ENCODE data around the gene LMO7.

The LMO7 gene

GRCh38 chr13:75841905-75842304 is 205.8 kb downstream of the LMO7 start:
- no peak for DNase-seq (ENCODE audit: low read depth in 2 of 2)

GRCh38 chr13:75843074-75843473 is 206.9 kb downstream of the LMO7 start:
- DNase-seq (ENCODE audit: low read depth in 2 of 2), result no peak

GRCh38 chr13:75843991-75844390 is 207.9 kb downstream of the LMO7 start:
- no peak for DNase-seq (ENCODE audit: low read depth in 2 of 2)

- no peak for DNase-seq (ENCODE audit: low read depth in 2 of 2)
Measured at GRCh38 chr13:75847588-75847987, 211.5 kb downstream of the LMO7 start.

- no peak for DNase-seq (ENCODE audit: low read depth in 2 of 2)
Measured at GRCh38 chr13:75850916-75851315, 214.8 kb downstream of the LMO7 start.

GRCh38 chr13:75855216-75855615 is 219.1 kb downstream of the LMO7 start:
- DNase-seq (ENCODE audit: low read depth in 2 of 2), result no peak

GRCh38 chr13:75855847-75856246 is 219.7 kb downstream of the LMO7 start:
- DNase-seq (ENCODE audit: low read depth in 2 of 2), result no peak

- no peak for DNase-seq (ENCODE audit: low read depth in 2 of 2)
Measured at GRCh38 chr13:75857291-75857690, 221.2 kb downstream of the LMO7 start.

GRCh38 chr13:75860935-75861334 is 224.8 kb downstream of the LMO7 start:
- DNase-seq (ENCODE audit: low read depth in 2 of 2), result no peak

GRCh38 chr13:75861786-75862185 is 225.7 kb downstream of the LMO7 start:
- DNase-seq (ENCODE audit: low read depth in 2 of 2), result no peak

GRCh38 chr13:75864718-75865117 is 228.6 kb downstream of the LMO7 start:
- DNase-seq (ENCODE audit: low read depth in 2 of 2), result no peak

- DNase-seq (ENCODE audit: low read depth in 2 of 2), result no peak
Measured at GRCh38 chr13:75867379-75868117, 231.4 kb downstream of the LMO7 start.

GRCh38 chr13:75869981-75870380 is 233.9 kb downstream of the LMO7 start:
- no peak for DNase-seq (ENCODE audit: low read depth in 2 of 2)

- no peak for DNase-seq (ENCODE audit: low read depth in 2 of 2)
Measured at GRCh38 chr13:75870397-75870903, 234.3 kb downstream of the LMO7 start.

- DNase-seq (ENCODE audit: low read depth in 2 of 2), result no peak
Measured at GRCh38 chr13:75871059-75871458, 234.9 kb downstream of the LMO7 start.

GRCh38 chr13:75872980-75873379 is 236.8 kb downstream of the LMO7 start:
- DNase-seq (ENCODE audit: low read depth in 2 of 2), result no peak

- DNase-seq (ENCODE audit: low read depth in 2 of 2), result no peak
Measured at GRCh38 chr13:75873494-75873893, 237.4 kb downstream of the LMO7 start.

- no peak for DNase-seq (ENCODE audit: low read depth in 2 of 2)
Measured at GRCh38 chr13:75875450-75875849, 239.3 kb downstream of the LMO7 start.

- DNase-seq (ENCODE audit: low read depth in 2 of 2), result peak; percentile 12 to 38
Measured at GRCh38 chr13:75876142-75877050, 240.3 kb downstream of the LMO7 start.

GRCh38 chr13:75877071-75877470 is 240.9 kb downstream of the LMO7 start:
- DNase-seq (ENCODE audit: low read depth in 2 of 2), result no peak

GRCh38 chr13:75879656-75880055 is 243.5 kb downstream of the LMO7 start:
- no peak for DNase-seq (ENCODE audit: low read depth in 2 of 2)

- no peak for DNase-seq (ENCODE audit: low read depth in 2 of 2)
Measured at GRCh38 chr13:75881109-75881775, 245.1 kb downstream of the LMO7 start.
